SK-N-SH treated with all-trans-retinoic acid at 6 μM for 48 hours (cell line): ENCODE data around the gene PBX1.
A peak's percentile ranks its signal among the peaks of the same experiment; 100 is the strongest.

Experiments used
- ATAC-seq: fragments of 200-7000 bp; cut with Tn5 transposase; 3 replicates; pipeline ENCODE4 v1.9.1; 2020; ENCODE audit warnings: mild to moderate bottlenecking, moderate library complexity
- ARNTL ChIP-seq: fragments of 450-650 bp; formaldehyde crosslinking; IDR thresholded peaks from 2 replicates; pipeline ENCODE4 v1.5.0; 2020; ENCODE audit warnings: low read depth, mild to moderate bottlenecking, moderate library complexity, borderline replicate concordance
- BACH2 ChIP-seq: fragments of 250-450 bp; sonication (Bioruptor Pico); IDR thresholded peaks from 2 replicates; pipeline ENCODE4 v1.9.0; 2021; ENCODE audit warnings: mild to moderate bottlenecking, borderline replicate concordance
- CSDC2 ChIP-seq: fragments of 250-450 bp; sonication (Bioruptor Pico); IDR thresholded peaks from 2 replicates; pipeline ENCODE4 v1.5.0; 2020; ENCODE audit warnings: mild to moderate bottlenecking, moderate library complexity
- GLIS3 ChIP-seq: fragments of 250-450 bp; sonication (Bioruptor Pico); IDR thresholded peaks from 2 replicates; pipeline ENCODE4 v1.5.0; 2020; ENCODE audit warnings: mild to moderate bottlenecking, moderate library complexity
- PPARA ChIP-seq: fragments of 250-450 bp; sonication (Bioruptor Pico); IDR thresholded peaks from 2 replicates; pipeline ENCODE4 v1.5.0; 2020; ENCODE audit warnings: mild to moderate bottlenecking, borderline replicate concordance
- RARB ChIP-seq: fragments of 250-450 bp; sonication (Bioruptor Pico); IDR thresholded peaks from 2 replicates; pipeline ENCODE4 v1.8.0; 2021; ENCODE audit warnings: mild to moderate bottlenecking, moderate library complexity
- SNAI2 ChIP-seq: fragments of 250-450 bp; sonication (Bioruptor Pico); IDR thresholded peaks from 2 replicates; pipeline ENCODE4 v1.5.0; 2020; ENCODE audit warnings: mild to moderate bottlenecking, moderate library complexity
- TCF4 ChIP-seq: fragments of 250-450 bp; sonication (Bioruptor Pico); IDR thresholded peaks from 2 replicates; pipeline ENCODE4 v1.8.0; 2021; ENCODE audit warnings: mild to moderate bottlenecking, moderate library complexity, borderline replicate concordance
- ZC3H10 ChIP-seq: fragments of 250-450 bp; sonication (Bioruptor Pico); IDR thresholded peaks from 2 replicates; pipeline ENCODE4 v1.5.1; 2021; ENCODE audit warnings: mild to moderate bottlenecking, moderate library complexity
- ZFP3 ChIP-seq: fragments of 250-450 bp; sonication (Bioruptor Pico); IDR thresholded peaks from 2 replicates; pipeline ENCODE4 v1.5.0; 2020; ENCODE audit warnings: mild to moderate bottlenecking, moderate library complexity
- ZFP30 ChIP-seq: fragments of 450-650 bp; formaldehyde crosslinking; IDR thresholded peaks from 2 replicates; pipeline ENCODE4 v1.5.0; 2022; ENCODE audit warnings: mild to moderate bottlenecking, moderate library complexity
- ZNF70 ChIP-seq: fragments of 450-650 bp; formaldehyde crosslinking; IDR thresholded peaks from 2 replicates; pipeline ENCODE4 v1.5.0; 2020; ENCODE audit warnings: mild to moderate bottlenecking, moderate library complexity
- ZNF8 ChIP-seq: fragments of 450-650 bp; formaldehyde crosslinking; IDR thresholded peaks from 2 replicates; pipeline ENCODE4 v1.5.0; 2020; ENCODE audit warnings: mild to moderate bottlenecking, moderate library complexity
- TF ChIP-seq, protein P1 (sequence below): fragments of 250-450 bp; sonication (Bioruptor Pico); IDR thresholded peaks from 2 replicates; pipeline ENCODE4 v1.8.0; 2021; ENCODE audit warnings: low read depth, mild to moderate bottlenecking, moderate library complexity, borderline replicate concordance
- TF ChIP-seq, protein P2 (sequence below): fragments of 250-450 bp; sonication (Bioruptor Pico); IDR thresholded peaks from 2 replicates; pipeline ENCODE4 v1.5.0; 2020; ENCODE audit warnings: mild to moderate bottlenecking, moderate library complexity
- TF ChIP-seq, protein P3 (sequence below): fragments of 250-450 bp; sonication (Bioruptor Pico); IDR thresholded peaks from 2 replicates; pipeline ENCODE4 v1.8.0; 2020; ENCODE audit warnings: mild to moderate bottlenecking, moderate library complexity, borderline replicate concordance
- TF ChIP-seq, protein P4 (sequence below): fragments of 250-450 bp; sonication (Bioruptor Pico); IDR thresholded peaks from 2 replicates; pipeline ENCODE4 v1.5.1; 2020; ENCODE audit warnings: low read depth, mild to moderate bottlenecking, moderate library complexity

Gene PBX1

DNA sequence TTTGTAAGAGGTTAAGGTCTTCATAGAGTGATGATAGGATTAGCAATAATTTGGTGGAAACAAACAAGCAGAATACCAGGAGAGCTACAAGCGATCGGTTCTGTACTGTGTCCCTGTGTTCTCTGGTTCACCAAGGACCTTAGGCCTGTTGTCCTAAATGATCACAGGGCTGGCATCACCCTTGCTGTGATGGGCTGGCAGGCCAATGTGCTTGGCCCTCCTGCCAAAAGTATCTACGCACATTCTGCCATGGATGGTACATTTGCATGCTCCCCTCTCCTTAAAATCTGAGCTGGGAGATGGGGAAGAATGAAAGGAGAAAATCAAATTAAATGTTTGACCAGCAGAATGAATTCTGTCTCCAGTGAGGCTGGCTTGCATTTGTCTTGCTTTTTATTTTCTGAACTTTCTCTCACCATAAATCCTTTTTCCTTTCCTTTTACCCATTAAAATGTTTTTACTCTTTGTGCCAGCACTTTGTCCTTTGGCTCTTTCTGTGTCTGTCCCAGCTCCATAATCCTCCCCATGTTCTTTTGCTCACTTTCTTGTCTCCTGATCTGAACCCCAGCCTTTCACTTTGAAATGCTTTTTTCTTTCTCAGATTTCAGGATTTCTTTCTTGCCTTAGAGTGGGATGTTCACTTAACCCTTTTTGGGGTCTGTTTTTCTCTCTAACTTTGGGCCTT is 51.7 kb downstream of the PBX1 start:
- TF ChIP-seq CSDC2 = 0 out of 2 replicates have a peak, but pooled peaks have one; percentile 10
- TF ChIP-seq ZFP30 = no peak
- no peak for ATAC-seq

DNA sequence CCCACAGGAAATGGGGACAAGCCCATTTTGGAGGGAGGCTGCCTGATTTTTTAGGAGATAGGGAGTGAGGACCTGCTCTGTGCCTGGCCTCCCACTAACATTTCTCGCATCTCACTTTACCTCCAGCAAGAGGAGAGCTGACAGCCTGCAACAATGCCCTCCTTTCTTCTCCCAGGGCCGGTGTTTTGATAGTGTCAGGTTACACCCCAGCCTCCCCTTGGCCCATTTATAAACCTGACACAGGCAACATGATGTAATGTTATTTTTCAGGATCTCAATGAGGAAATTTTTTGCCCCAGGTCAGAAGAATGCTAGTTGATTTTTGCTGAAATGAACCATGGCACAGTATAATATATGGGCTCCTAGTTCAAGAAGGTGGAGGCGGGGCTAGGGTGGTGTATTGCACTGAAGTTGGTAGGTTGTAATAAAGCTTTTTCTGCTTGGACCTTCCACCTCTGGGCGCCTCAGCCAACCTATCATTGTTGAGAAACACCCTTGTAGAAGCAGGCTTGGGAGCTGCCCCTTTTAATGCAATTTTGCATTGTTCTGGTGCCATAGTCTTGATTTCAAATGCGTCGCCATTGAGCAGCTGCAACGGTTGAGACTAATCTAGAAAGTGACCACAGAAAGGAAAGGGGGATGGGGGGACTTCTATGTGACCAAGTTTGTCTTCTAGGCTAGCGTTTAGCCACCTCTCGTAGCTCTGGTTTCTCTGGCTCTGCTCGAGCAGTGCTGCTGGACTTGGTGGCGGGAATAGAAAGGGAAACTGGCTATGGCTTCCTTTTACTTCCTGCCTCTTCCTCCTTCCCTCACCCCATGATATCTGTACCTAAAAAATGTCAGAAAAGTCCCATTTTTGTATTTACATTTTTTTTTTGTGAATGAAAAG is 53.0 kb downstream of the PBX1 start:
- TF ChIP-seq, protein P1, sequence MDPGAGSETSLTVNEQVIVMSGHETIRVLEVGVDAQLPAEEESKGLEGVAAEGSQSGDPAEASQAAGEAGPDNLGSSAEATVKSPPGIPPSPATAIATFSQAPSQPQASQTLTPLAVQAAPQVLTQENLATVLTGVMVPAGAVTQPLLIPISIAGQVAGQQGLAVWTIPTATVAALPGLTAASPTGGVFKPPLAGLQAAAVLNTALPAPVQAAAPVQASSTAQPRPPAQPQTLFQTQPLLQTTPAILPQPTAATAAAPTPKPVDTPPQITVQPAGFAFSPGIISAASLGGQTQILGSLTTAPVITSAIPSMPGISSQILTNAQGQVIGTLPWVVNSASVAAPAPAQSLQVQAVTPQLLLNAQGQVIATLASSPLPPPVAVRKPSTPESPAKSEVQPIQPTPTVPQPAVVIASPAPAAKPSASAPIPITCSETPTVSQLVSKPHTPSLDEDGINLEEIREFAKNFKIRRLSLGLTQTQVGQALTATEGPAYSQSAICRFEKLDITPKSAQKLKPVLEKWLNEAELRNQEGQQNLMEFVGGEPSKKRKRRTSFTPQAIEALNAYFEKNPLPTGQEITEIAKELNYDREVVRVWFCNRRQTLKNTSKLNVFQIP (CRISPR knock-in tag) = peak; percentile 14; the same call in 1 of the 2 replicates
- TF ChIP-seq TCF4 = no peak
- TF ChIP-seq RARB (CRISPR knock-in tag) = 0 out of 2 replicates have a peak, but pooled peaks have one; percentile 35
- peak; percentile 87 for ATAC-seq

DNA sequence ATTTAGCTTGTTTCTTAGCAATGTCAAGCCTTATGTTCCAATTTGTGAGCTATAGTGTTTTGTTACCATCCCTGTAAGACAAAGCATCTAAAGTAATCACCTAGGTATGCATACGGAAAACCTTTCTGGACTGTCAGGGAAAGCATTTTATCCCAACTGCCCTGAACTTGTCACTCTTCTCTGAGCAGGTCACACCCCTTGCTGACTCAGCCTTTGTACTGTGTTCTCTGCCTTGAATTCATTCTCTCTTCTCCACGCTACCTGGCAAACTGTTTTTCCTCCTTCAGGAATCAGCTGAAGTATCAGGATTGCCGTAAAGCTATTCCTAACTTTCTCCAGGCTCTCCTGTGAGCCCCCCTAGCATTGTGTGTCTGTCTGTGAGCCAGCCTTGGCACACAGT is 54.2 kb downstream of the PBX1 start:
- peak; percentile 6; the same call in 2 of the 3 replicates for ATAC-seq
- TF ChIP-seq, protein P2, sequence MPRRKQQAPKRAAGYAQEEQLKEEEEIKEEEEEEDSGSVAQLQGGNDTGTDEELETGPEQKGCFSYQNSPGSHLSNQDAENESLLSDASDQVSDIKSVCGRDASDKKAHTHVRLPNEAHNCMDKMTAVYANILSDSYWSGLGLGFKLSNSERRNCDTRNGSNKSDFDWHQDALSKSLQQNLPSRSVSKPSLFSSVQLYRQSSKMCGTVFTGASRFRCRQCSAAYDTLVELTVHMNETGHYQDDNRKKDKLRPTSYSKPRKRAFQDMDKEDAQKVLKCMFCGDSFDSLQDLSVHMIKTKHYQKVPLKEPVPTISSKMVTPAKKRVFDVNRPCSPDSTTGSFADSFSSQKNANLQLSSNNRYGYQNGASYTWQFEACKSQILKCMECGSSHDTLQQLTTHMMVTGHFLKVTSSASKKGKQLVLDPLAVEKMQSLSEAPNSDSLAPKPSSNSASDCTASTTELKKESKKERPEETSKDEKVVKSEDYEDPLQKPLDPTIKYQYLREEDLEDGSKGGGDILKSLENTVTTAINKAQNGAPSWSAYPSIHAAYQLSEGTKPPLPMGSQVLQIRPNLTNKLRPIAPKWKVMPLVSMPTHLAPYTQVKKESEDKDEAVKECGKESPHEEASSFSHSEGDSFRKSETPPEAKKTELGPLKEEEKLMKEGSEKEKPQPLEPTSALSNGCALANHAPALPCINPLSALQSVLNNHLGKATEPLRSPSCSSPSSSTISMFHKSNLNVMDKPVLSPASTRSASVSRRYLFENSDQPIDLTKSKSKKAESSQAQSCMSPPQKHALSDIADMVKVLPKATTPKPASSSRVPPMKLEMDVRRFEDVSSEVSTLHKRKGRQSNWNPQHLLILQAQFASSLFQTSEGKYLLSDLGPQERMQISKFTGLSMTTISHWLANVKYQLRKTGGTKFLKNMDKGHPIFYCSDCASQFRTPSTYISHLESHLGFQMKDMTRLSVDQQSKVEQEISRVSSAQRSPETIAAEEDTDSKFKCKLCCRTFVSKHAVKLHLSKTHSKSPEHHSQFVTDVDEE (CRISPR knock-in tag) = no peak
- TF ChIP-seq GLIS3 (CRISPR knock-in tag) = no peak
- no peak for TF ChIP-seq ZNF70 (CRISPR knock-in tag)
- TF ChIP-seq ZFP30 = no peak
- no peak for TF ChIP-seq PPARA (CRISPR knock-in tag)
- TF ChIP-seq SNAI2 (CRISPR knock-in tag) = no peak
- TF ChIP-seq, protein P1 (CRISPR knock-in tag) = no peak
- TF ChIP-seq BACH2 (CRISPR knock-in tag) = no peak
- no peak for TF ChIP-seq ARNTL (CRISPR knock-in tag)
- TF ChIP-seq ZC3H10 (CRISPR knock-in tag) = no peak
- TF ChIP-seq TCF4 = no peak
- TF ChIP-seq ZNF8 (CRISPR knock-in tag) = no peak
- TF ChIP-seq, protein P3, sequence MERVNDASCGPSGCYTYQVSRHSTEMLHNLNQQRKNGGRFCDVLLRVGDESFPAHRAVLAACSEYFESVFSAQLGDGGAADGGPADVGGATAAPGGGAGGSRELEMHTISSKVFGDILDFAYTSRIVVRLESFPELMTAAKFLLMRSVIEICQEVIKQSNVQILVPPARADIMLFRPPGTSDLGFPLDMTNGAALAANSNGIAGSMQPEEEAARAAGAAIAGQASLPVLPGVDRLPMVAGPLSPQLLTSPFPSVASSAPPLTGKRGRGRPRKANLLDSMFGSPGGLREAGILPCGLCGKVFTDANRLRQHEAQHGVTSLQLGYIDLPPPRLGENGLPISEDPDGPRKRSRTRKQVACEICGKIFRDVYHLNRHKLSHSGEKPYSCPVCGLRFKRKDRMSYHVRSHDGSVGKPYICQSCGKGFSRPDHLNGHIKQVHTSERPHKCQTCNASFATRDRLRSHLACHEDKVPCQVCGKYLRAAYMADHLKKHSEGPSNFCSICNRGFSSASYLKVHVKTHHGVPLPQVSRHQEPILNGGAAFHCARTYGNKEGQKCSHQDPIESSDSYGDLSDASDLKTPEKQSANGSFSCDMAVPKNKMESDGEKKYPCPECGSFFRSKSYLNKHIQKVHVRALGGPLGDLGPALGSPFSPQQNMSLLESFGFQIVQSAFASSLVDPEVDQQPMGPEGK = no peak

DNA sequence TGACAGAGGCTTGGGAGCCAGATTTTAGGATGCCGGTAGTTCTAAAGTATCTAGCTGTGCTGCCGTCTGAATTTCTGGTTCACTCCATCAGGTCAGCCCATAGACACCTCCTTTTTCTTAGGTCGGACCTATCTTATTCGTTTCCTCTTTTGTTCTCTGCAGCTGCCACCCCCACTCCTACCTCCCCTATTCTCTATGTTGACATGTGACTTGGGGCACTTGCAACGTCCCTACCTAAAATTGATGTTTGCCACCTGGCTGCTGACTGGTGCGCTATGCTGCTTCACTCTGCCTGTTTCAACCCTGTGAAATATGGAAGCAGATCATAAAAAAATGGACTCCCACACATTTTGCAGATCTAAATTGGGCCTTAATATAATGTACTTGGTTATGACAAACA is 55.3 kb downstream of the PBX1 start:
- TF ChIP-seq RARB (CRISPR knock-in tag) (no peak), ZFP3 (no peak), GLIS3 (CRISPR knock-in tag) (no peak)
- TF ChIP-seq, protein P4, sequence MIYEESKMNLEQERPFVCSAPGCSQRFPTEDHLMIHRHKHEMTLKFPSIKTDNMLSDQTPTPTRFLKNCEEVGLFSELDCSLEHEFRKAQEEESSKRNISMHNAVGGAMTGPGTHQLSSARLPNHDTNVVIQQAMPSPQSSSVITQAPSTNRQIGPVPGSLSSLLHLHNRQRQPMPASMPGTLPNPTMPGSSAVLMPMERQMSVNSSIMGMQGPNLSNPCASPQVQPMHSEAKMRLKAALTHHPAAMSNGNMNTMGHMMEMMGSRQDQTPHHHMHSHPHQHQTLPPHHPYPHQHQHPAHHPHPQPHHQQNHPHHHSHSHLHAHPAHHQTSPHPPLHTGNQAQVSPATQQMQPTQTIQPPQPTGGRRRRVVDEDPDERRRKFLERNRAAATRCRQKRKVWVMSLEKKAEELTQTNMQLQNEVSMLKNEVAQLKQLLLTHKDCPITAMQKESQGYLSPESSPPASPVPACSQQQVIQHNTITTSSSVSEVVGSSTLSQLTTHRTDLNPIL (CRISPR knock-in tag) = no peak
- TF ChIP-seq, all 23 proteins: peak for 0
- ATAC-seq = no peak
